ENCODE measurements around the gene NUP210.

The NUP210 gene

GRCh38 chr3:13349823-13350222, 70.3 kb downstream of the NUP210 start:
- no peak overlapping the region for H3K14ac ChIP-seq (ENCODE audit: low read length)
- H3K9me3 ChIP-seq (replicated peaks in 1 of 2; ENCODE audit: control insufficient read depth in 2 of 2, insufficient read depth in 1 of 2, low read depth in 1 of 2, low read length in 2 of 2): peaks cover 0 to 7% of the 10 kb centered on the region in 2 donors
- no peak overlapping the region for H2BK120ac ChIP-seq (ENCODE audit: low read depth, low read length)
- H3K4me2 ChIP-seq (ENCODE audit: insufficient read depth, low read length, poor library complexity, severe bottlenecking): no peak overlapping the region
- no peak overlapping the region for H4K91ac ChIP-seq (ENCODE audit: low read depth, low read length, poor library complexity)
- H3K4ac ChIP-seq (ENCODE audit: low read length): no peak overlapping the region
- no peak overlapping the region for H2AK5ac ChIP-seq (ENCODE audit: low read depth, low read length)
- H3K27me3 ChIP-seq (ENCODE audit: control insufficient read depth in 3 of 3, insufficient read depth in 3 of 3, low read depth in 1 of 3, low read length in 3 of 3): no peaks in the 10 kb centered on the region
- peaks cover 25 to 35% of the 10 kb centered on the region in 2 donors for H3K4me1 ChIP-seq (ENCODE audit: control insufficient read depth in 2 of 2, insufficient read depth in 1 of 2, low read depth in 1 of 2, low read length in 2 of 2)
- peak; percentile 58 for DNase-seq (ENCODE audit: low spot score)
- peaks cover 26 to 86% of the 10 kb centered on the region in 2 donors for H3K36me3 ChIP-seq (replicated peaks in 1 of 2; ENCODE audit: control insufficient read depth in 2 of 2, insufficient read depth in 2 of 2, low read length in 2 of 2)
- H3K27ac ChIP-seq (replicated peaks; ENCODE audit: low read length): peak overlapping the region; percentile 71
- no peak overlapping the region for H2BK12ac ChIP-seq (ENCODE audit: low read length)
- H4K8ac ChIP-seq (ENCODE audit: low read depth, low read length): no peak overlapping the region
- peaks cover 3% of the 10 kb centered on the region for H3K79me1 ChIP-seq (ENCODE audit: low read depth, low read length)
- no peak overlapping the region for H3K9ac ChIP-seq (ENCODE audit: low read depth, low read length, poor library complexity)
- H3K23ac ChIP-seq (ENCODE audit: low read depth, low read length, poor library complexity): no peak overlapping the region
- H2AFZ ChIP-seq (ENCODE audit: low read length): no peak overlapping the region
- no peak overlapping the region for H2BK15ac ChIP-seq (ENCODE audit: low read length)
- H3K4me3 ChIP-seq (ENCODE audit: low read length in 2 of 2): no peak overlapping the region
- no peak overlapping the region for H3K18ac ChIP-seq (ENCODE audit: low read length)
- H2BK5ac ChIP-seq (ENCODE audit: low read length): no peak overlapping the region
- no CpG with 5 or more reads among the region's 3 CpGs for WGBS, 2 donors (ENCODE audit: extremely low coverage in 2 of 2, insufficient read length in 2 of 2, insufficient replicate concordance in 1 of 2)

- no peaks in the 10 kb centered on the region for H3K27me3 ChIP-seq (ENCODE audit: control insufficient read depth in 3 of 3, insufficient read depth in 3 of 3, low read depth in 1 of 3, low read length in 3 of 3)
- H3K23ac ChIP-seq (ENCODE audit: low read depth, low read length, poor library complexity): peak overlapping the region; percentile 43
- H3K18ac ChIP-seq (ENCODE audit: low read length): peak overlapping the region; percentile 84
- H3K14ac ChIP-seq (ENCODE audit: low read length): no peak overlapping the region
- H2BK120ac ChIP-seq (ENCODE audit: low read depth, low read length): no peak overlapping the region
- H2BK15ac ChIP-seq (ENCODE audit: low read length): peak overlapping the region; percentile 90
- H4K91ac ChIP-seq (ENCODE audit: low read depth, low read length, poor library complexity): no peak overlapping the region
- no CpG with 5 or more reads among the region's 13 CpGs for WGBS, 2 donors (ENCODE audit: extremely low coverage in 2 of 2, insufficient read length in 2 of 2, insufficient replicate concordance in 1 of 2)
- H4K8ac ChIP-seq (ENCODE audit: low read depth, low read length): no peak overlapping the region
- no peak overlapping the region for H3K4me2 ChIP-seq (ENCODE audit: insufficient read depth, low read length, poor library complexity, severe bottlenecking)
- H2BK12ac ChIP-seq (ENCODE audit: low read length): no peak overlapping the region
- H3K36me3 ChIP-seq (replicated peaks in 1 of 2; ENCODE audit: control insufficient read depth in 2 of 2, insufficient read depth in 2 of 2, low read length in 2 of 2): peaks cover 21 to 84% of the 10 kb centered on the region in 2 donors
- H2BK5ac ChIP-seq (ENCODE audit: low read length): no peak overlapping the region
- H2AK5ac ChIP-seq (ENCODE audit: low read depth, low read length): peak overlapping the region; percentile 72
- DNase-seq (ENCODE audit: low spot score): no peak
- peaks cover 25 to 37% of the 10 kb centered on the region in 2 donors for H3K4me1 ChIP-seq (ENCODE audit: control insufficient read depth in 2 of 2, insufficient read depth in 1 of 2, low read depth in 1 of 2, low read length in 2 of 2)
- peaks cover 6% of the 10 kb centered on the region for H3K79me1 ChIP-seq (ENCODE audit: low read depth, low read length)
- H3K9ac ChIP-seq (ENCODE audit: low read depth, low read length, poor library complexity): no peak overlapping the region
- H3K9me3 ChIP-seq (replicated peaks in 1 of 2; ENCODE audit: control insufficient read depth in 2 of 2, insufficient read depth in 1 of 2, low read depth in 1 of 2, low read length in 2 of 2): peaks cover 0 to 7% of the 10 kb centered on the region in 2 donors
- no peak overlapping the region for H3K4me3 ChIP-seq (ENCODE audit: low read length in 2 of 2)
- no peak overlapping the region for H3K4ac ChIP-seq (ENCODE audit: low read length)
- peak overlapping the region; percentile 71 for H3K27ac ChIP-seq (replicated peaks; ENCODE audit: low read length)
- H2AFZ ChIP-seq (ENCODE audit: low read length): no peak overlapping the region
These were observed 71.3 kb downstream of the NUP210 start for GRCh38 chr3:13348661-13349396.

- Histone ChIP-seq H2BK5ac (ENCODE audit: low read length) (no peak overlapping the region), H3K18ac (ENCODE audit: low read length) (peak overlapping the region; percentile 49), H2BK120ac (ENCODE audit: low read depth, low read length) (no peak overlapping the region), H3K4me1 (ENCODE audit: control insufficient read depth in 2 of 2, insufficient read depth in 1 of 2, low read depth in 1 of 2, low read length in 2 of 2) (peaks cover 25 to 37% of the 10 kb centered on the region in 2 donors), H3K14ac (ENCODE audit: low read length) (no peak overlapping the region), H3K79me1 (ENCODE audit: low read depth, low read length) (peaks cover 6% of the 10 kb centered on the region), H3K4me3 (ENCODE audit: low read length in 2 of 2) (no peak overlapping the region), H3K27me3 (ENCODE audit: control insufficient read depth in 3 of 3, insufficient read depth in 3 of 3, low read depth in 1 of 3, low read length in 3 of 3) (no peaks in the 10 kb centered on the region), H3K9me3 (replicated peaks in 1 of 2; ENCODE audit: control insufficient read depth in 2 of 2, insufficient read depth in 1 of 2, low read depth in 1 of 2, low read length in 2 of 2) (peaks cover 0 to 7% of the 10 kb centered on the region in 2 donors), H2AK5ac (ENCODE audit: low read depth, low read length) (peak overlapping the region; percentile 80), H4K91ac (ENCODE audit: low read depth, low read length, poor library complexity) (no peak overlapping the region), H3K23ac (ENCODE audit: low read depth, low read length, poor library complexity) (no peak overlapping the region), H3K36me3 (replicated peaks in 1 of 2; ENCODE audit: control insufficient read depth in 2 of 2, insufficient read depth in 2 of 2, low read length in 2 of 2) (peaks cover 14 to 84% of the 10 kb centered on the region in 2 donors), H2BK15ac (ENCODE audit: low read length) (peak overlapping the region; percentile 71), H3K9ac (ENCODE audit: low read depth, low read length, poor library complexity) (no peak overlapping the region), H3K27ac (replicated peaks; ENCODE audit: low read length) (no peak overlapping the region), H3K4ac (ENCODE audit: low read length) (no peak overlapping the region), H2AFZ (ENCODE audit: low read length) (no peak overlapping the region), H2BK12ac (ENCODE audit: low read length) (no peak overlapping the region), H4K8ac (ENCODE audit: low read depth, low read length) (no peak overlapping the region), H3K4me2 (ENCODE audit: insufficient read depth, low read length, poor library complexity, severe bottlenecking) (no peak overlapping the region)
- no peak for DNase-seq (ENCODE audit: low spot score)
- whole genome bisulfite sequencing, 2 donors (ENCODE audit: extremely low coverage in 2 of 2, insufficient read length in 2 of 2, insufficient replicate concordance in 1 of 2): no CpG with 5 or more reads among the region's 3 CpGs
These were observed 72.0 kb downstream of the NUP210 start for GRCh38 chr3:13348100-13348499.

GRCh38 chr3:13347390-13347950, 72.7 kb downstream of the NUP210 start:
- H2AK5ac ChIP-seq (ENCODE audit: low read depth, low read length): peak overlapping the region; percentile 80
- no peak overlapping the region for H2BK120ac ChIP-seq (ENCODE audit: low read depth, low read length)
- no peaks in the 10 kb centered on the region for H3K27me3 ChIP-seq (ENCODE audit: control insufficient read depth in 3 of 3, insufficient read depth in 3 of 3, low read depth in 1 of 3, low read length in 3 of 3)
- no peak overlapping the region for H2BK5ac ChIP-seq (ENCODE audit: low read length)
- H3K9me3 ChIP-seq (replicated peaks in 1 of 2; ENCODE audit: control insufficient read depth in 2 of 2, insufficient read depth in 1 of 2, low read depth in 1 of 2, low read length in 2 of 2): peaks cover 0 to 12% of the 10 kb centered on the region in 2 donors
- peak overlapping the region; percentile 71 for H2BK15ac ChIP-seq (ENCODE audit: low read length)
- no peak overlapping the region for H3K14ac ChIP-seq (ENCODE audit: low read length)
- H3K4me2 ChIP-seq (ENCODE audit: insufficient read depth, low read length, poor library complexity, severe bottlenecking): no peak overlapping the region
- peaks cover 12 to 84% of the 10 kb centered on the region in 2 donors for H3K36me3 ChIP-seq (replicated peaks in 1 of 2; ENCODE audit: control insufficient read depth in 2 of 2, insufficient read depth in 2 of 2, low read length in 2 of 2)
- H3K9ac ChIP-seq (ENCODE audit: low read depth, low read length, poor library complexity): no peak overlapping the region
- peak overlapping the region; percentile 7 for H3K27ac ChIP-seq (replicated peaks; ENCODE audit: low read length)
- no peak overlapping the region for H4K91ac ChIP-seq (ENCODE audit: low read depth, low read length, poor library complexity)
- no peak overlapping the region for H2AFZ ChIP-seq (ENCODE audit: low read length)
- WGBS, 2 donors (ENCODE audit: extremely low coverage in 2 of 2, insufficient read length in 2 of 2, insufficient replicate concordance in 1 of 2): no CpG with 5 or more reads among the region's 15 CpGs
- no peak overlapping the region for H3K23ac ChIP-seq (ENCODE audit: low read depth, low read length, poor library complexity)
- H3K4me3 ChIP-seq (ENCODE audit: low read length in 2 of 2): no peak overlapping the region
- no peak overlapping the region for H3K4ac ChIP-seq (ENCODE audit: low read length)
- peaks cover 6% of the 10 kb centered on the region for H3K79me1 ChIP-seq (ENCODE audit: low read depth, low read length)
- peaks cover 25 to 37% of the 10 kb centered on the region in 2 donors for H3K4me1 ChIP-seq (ENCODE audit: control insufficient read depth in 2 of 2, insufficient read depth in 1 of 2, low read depth in 1 of 2, low read length in 2 of 2)
- peak overlapping the region; percentile 49 for H3K18ac ChIP-seq (ENCODE audit: low read length)
- no peak for DNase-seq (ENCODE audit: low spot score)
- no peak overlapping the region for H2BK12ac ChIP-seq (ENCODE audit: low read length)
- H4K8ac ChIP-seq (ENCODE audit: low read depth, low read length): no peak overlapping the region
